ENCODE data around the gene C10orf90. TPM values are rescaled to one million over a fixed set of nuclear protein-coding genes. Genes with fewer than 3 reads are reported as not detected.

Gene C10orf90
- total RNA-seq, 4 donors from 2014 or later, result 0.26 TPM; not detected in 3

- Histone ChIP-seq H3K9me3 (no peaks in the 10 kb centered on the region), H3K4me3 (no peak overlapping the region), H3K27ac (no peak overlapping the region), H3K4me1 (no peaks in the 10 kb centered on the region), H3K27me3 (peaks cover 0 to 6% (median 0%) of the 10 kb centered on the region in 4 donors), H3K36me3 (no peaks in the 10 kb centered on the region)
- intact Hi-C loops (cut with DNase I), result no loop called here
- DNase-seq, result no peak
- WGBS, 2 donors, result 88 to 100% methylated on average over 1 of the region's 1 CpG
- TF ChIP-seq POLR2A (IDR thresholded peaks at IDR 0.05), result no peak
- TF ChIP-seq, protein P1, sequence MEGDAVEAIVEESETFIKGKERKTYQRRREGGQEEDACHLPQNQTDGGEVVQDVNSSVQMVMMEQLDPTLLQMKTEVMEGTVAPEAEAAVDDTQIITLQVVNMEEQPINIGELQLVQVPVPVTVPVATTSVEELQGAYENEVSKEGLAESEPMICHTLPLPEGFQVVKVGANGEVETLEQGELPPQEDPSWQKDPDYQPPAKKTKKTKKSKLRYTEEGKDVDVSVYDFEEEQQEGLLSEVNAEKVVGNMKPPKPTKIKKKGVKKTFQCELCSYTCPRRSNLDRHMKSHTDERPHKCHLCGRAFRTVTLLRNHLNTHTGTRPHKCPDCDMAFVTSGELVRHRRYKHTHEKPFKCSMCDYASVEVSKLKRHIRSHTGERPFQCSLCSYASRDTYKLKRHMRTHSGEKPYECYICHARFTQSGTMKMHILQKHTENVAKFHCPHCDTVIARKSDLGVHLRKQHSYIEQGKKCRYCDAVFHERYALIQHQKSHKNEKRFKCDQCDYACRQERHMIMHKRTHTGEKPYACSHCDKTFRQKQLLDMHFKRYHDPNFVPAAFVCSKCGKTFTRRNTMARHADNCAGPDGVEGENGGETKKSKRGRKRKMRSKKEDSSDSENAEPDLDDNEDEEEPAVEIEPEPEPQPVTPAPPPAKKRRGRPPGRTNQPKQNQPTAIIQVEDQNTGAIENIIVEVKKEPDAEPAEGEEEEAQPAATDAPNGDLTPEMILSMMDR (IDR thresholded peaks at IDR 0.05), result no peak
Measured at GRCh38 chr10:126617208-126617607, 53.3 kb downstream of the C10orf90 start.

GRCh38 chr10:126616737-126617136 is 53.8 kb downstream of the C10orf90 start:
- TF ChIP-seq POLR2A (IDR thresholded peaks at IDR 0.05), result no peak
- TF ChIP-seq, protein P1 (IDR thresholded peaks at IDR 0.05), result no peak
- Histone ChIP-seq H3K27me3 (peaks cover 0 to under 1% (median 0%) of the 10 kb centered on the region in 4 donors), H3K4me3 (no peak overlapping the region), H3K27ac (no peak overlapping the region), H3K36me3 (no peaks in the 10 kb centered on the region), H3K9me3 (no peaks in the 10 kb centered on the region), H3K4me1 (no peaks in the 10 kb centered on the region)
- intact Hi-C loops (cut with DNase I), result no loop called here
- DNase-seq, result no peak
- WGBS, 2 donors, result 48 to 61% methylated on average over 3 of the region's 3 CpGs

- Histone ChIP-seq H3K9me3 (no peaks in the 10 kb centered on the region), H3K27ac (no peak overlapping the region), H3K27me3 (no peaks in the 10 kb centered on the region), H3K36me3 (no peaks in the 10 kb centered on the region), H3K4me3 (no peak overlapping the region), H3K4me1 (no peaks in the 10 kb centered on the region)
- 83 to 84% methylated on average over 2 of the region's 2 CpGs for WGBS, 2 donors
- DNase-seq, result no peak
- TF ChIP-seq POLR2A (IDR thresholded peaks at IDR 0.05), result no peak
- intact Hi-C loops (cut with DNase I), result no loop called here
Measured at GRCh38 chr10:126611303-126611702, 59.2 kb downstream of the C10orf90 start.

DNA sequence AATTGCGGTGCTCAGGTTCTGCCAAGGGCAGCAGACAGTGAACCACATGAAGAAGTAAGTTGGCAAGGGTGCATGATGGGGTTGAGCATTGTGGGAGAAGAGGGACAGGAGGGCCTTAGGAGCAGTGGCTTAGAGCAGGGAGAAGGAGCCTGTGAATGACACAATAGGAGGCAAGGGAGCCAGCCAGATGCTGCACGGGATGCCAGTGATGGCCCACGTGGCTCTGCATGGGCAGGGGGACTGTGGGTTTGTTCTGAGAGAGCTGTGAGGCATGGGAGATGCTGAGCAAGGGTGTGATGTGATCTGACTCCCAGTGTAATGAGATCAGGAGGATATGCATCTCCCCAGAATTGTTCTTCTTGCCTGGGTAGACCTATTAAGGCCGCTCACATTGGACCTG is 60.9 kb downstream of the C10orf90 start:
- intact Hi-C loops (cut with DNase I), result no loop called here
- no peak for TF ChIP-seq POLR2A (IDR thresholded peaks at IDR 0.05)
- TF ChIP-seq, protein P1 (IDR thresholded peaks at IDR 0.05), result no peak
- 66 to 76% methylated on average over 4 of the region's 4 CpGs for WGBS, 2 donors

DNA sequence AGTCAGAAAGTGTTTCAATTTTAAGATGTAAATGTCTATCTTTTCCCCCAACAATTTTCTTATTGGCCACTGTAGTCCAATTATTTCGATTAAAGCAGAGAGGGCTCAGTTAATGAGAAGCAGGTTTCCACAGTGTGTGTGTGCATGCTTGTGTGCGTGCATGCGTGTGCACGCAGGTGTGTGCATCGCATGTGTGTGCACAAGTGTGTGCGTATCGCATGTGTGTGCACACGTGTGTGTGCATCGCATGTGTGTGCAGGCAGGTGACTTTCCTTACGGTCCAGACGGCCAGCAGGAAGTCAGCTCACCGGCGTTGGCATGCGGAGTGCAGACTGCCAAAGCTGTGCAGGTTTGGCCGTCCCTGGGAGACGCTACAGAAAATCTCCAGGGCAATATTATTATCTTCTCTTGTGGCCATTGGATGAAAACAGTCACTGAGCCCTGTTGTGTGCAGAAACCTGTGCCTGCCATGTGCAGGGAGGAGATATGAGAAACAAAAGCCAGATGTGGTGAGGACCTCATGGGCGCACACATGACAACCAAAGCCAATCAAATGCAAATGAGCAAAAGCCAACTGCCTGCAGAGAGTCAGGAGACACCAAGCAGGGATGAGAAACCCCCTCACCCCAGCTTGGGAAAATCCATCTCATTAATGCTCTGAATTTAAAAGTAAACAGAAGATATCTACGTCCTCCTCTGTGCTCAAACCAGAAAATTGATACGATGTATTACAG is 70.4 kb downstream of the C10orf90 start:
- WGBS, 2 donors, result 85 to 89% methylated on average over 11 to 14 of the region's 19 CpGs
- Histone ChIP-seq H3K27me3 (peaks cover 0 to 8% (median 0%) of the 10 kb centered on the region in 4 donors), H3K4me1 (peaks cover 0 to 6% (median 0%) of the 10 kb centered on the region in 3 donors), H3K4me3 (no peak overlapping the region), H3K9me3 (no peaks in the 10 kb centered on the region), H3K36me3 (no peaks in the 10 kb centered on the region), H3K27ac (no peak overlapping the region)
- no peak for DNase-seq
- intact Hi-C loops (cut with DNase I), result no loop called here
- no peak for TF ChIP-seq POLR2A (IDR thresholded peaks at IDR 0.05)
- TF ChIP-seq, protein P1 (IDR thresholded peaks at IDR 0.05), result no peak

More for the DNA sequence above, 60.9 kb downstream of the C10orf90 start:
- no peaks in the 10 kb centered on the region for H3K4me1 ChIP-seq
- no peak overlapping the region for H3K27ac ChIP-seq
- peaks cover 0 to 10% (median 0%) of the 10 kb centered on the region in 4 donors for H3K27me3 ChIP-seq
- H3K4me3 ChIP-seq, result no peak overlapping the region
- no peaks in the 10 kb centered on the region for H3K9me3 ChIP-seq
- no peaks in the 10 kb centered on the region for H3K36me3 ChIP-seq
- no peak for DNase-seq

Measured in esophagus squamous epithelium (tissue), 5 donors.